ENCODE results near the gene NAT9.

GRCh38 chr17:74800531-74800930, 24.4 kb upstream of the NAT9 start:
- no peak for TF ChIP-seq CTCF (tag by site-specific recombination; IDR thresholded peaks at IDR 0.05)
- no peak for TF ChIP-seq ZNF37A (tag by site-specific recombination; IDR thresholded peaks at IDR 0.05)
